Fibroblast of skin of scalp (primary cell): ENCODE results near the gene SCPEP1. TPM values are rescaled to one million over a fixed set of nuclear protein-coding genes. Genes with fewer than 3 reads are reported as not detected.
"Not testable (repeated sequence)": the region's sequence is repeated elsewhere in the genome, so short reads cannot be mapped to it uniquely, and the experiment has no call there.

ENCODE experiments used
- DNase-seq: peaks from one replicate; pipeline ENCODE4 v3.0.0-alpha.2; 2013
- polyA plus RNA-seq, 2 experiments: library from polyadenylated mRNA; unstranded; fragments of 120-200 nt; gene quantifications; one replicate each; pipeline ENCODE4 v1.2.1, GENCODE V29; 2013; ENCODE audit not compliant: insufficient read length in 2 of 2

SCPEP1 gene
- polyA plus RNA-seq (2013, experiment 1 of 2; ENCODE audit: insufficient read length): 39.0 TPM
- 38.2 TPM for polyA plus RNA-seq (2013, experiment 2 of 2; ENCODE audit: insufficient read length)

- peak; percentile 80 for DNase-seq
These were observed at the start of gene SCPEP1 for GRCh38 chr17:56977673-56978395. Gene SCPEP1 (plus strand): TSS chr17:56978131. CDS start chr17:56978160, 29 bp downstream.

GRCh38 chr17:56928586-56928985 is 49.3 kb upstream of the SCPEP1 start:
- no peak for DNase-seq

GRCh38 chr17:56929362-56929969 is 48.5 kb upstream of the SCPEP1 start:
- no peak for DNase-seq

- DNase-seq: no peak
These were observed 47.1 kb upstream of the SCPEP1 start for GRCh38 chr17:56930739-56931337.

GRCh38 chr17:56933151-56933745 is 44.7 kb upstream of the SCPEP1 start:
- no peak for DNase-seq

- no peak for DNase-seq
These were observed 44.1 kb upstream of the SCPEP1 start for GRCh38 chr17:56933868-56934267.

GRCh38 chr17:56934280-56934679 is 43.7 kb upstream of the SCPEP1 start:
- DNase-seq: no peak

- DNase-seq: no peak
These were observed 42.5 kb upstream of the SCPEP1 start for GRCh38 chr17:56935461-56935860.

GRCh38 chr17:56936697-56937322 is 41.1 kb upstream of the SCPEP1 start:
- DNase-seq: no peak

GRCh38 chr17:56937687-56938086 is 40.2 kb upstream of the SCPEP1 start:
- DNase-seq: no peak

GRCh38 chr17:56938206-56938605 is 39.7 kb upstream of the SCPEP1 start:
- DNase-seq: not testable (repeated sequence)

GRCh38 chr17:56939869-56940484 is 38.0 kb upstream of the SCPEP1 start:
- DNase-seq: peak; percentile 66

GRCh38 chr17:56943505-56944125 is 34.3 kb upstream of the SCPEP1 start:
- no peak for DNase-seq

- no peak for DNase-seq
These were observed 31.9 kb upstream of the SCPEP1 start for GRCh38 chr17:56945938-56946505.

GRCh38 chr17:56947741-56948140 is 30.2 kb upstream of the SCPEP1 start:
- no peak for DNase-seq

- DNase-seq: no peak
These were observed 29.4 kb upstream of the SCPEP1 start for GRCh38 chr17:56948491-56948890.

- DNase-seq: no peak
These were observed 28.3 kb upstream of the SCPEP1 start for GRCh38 chr17:56949595-56949994.

GRCh38 chr17:56956992-56957391 is 20.9 kb upstream of the SCPEP1 start:
- DNase-seq: no peak

- peak; percentile 91 for DNase-seq
These were observed 17.1 kb upstream of the SCPEP1 start, which contains the start of gene COIL for GRCh38 chr17:56960596-56961538. Gene COIL (minus strand): TSS chr17:56961050. CDS start chr17:56961019, 31 bp downstream.

GRCh38 chr17:56965241-56965640 is 12.7 kb upstream of the SCPEP1 start:
- not testable (repeated sequence) for DNase-seq
